ENCODE results near the gene TMEM151B. TPM values are rescaled to one million over a fixed set of nuclear protein-coding genes. Genes with fewer than 3 reads are reported as not detected.

TMEM151B gene
- total and polyA plus RNA-seq, 9 of the 15 experiments (the other 6 are each of a cell fraction or from before 2014, with no cell fraction given), result not detected

DNA sequence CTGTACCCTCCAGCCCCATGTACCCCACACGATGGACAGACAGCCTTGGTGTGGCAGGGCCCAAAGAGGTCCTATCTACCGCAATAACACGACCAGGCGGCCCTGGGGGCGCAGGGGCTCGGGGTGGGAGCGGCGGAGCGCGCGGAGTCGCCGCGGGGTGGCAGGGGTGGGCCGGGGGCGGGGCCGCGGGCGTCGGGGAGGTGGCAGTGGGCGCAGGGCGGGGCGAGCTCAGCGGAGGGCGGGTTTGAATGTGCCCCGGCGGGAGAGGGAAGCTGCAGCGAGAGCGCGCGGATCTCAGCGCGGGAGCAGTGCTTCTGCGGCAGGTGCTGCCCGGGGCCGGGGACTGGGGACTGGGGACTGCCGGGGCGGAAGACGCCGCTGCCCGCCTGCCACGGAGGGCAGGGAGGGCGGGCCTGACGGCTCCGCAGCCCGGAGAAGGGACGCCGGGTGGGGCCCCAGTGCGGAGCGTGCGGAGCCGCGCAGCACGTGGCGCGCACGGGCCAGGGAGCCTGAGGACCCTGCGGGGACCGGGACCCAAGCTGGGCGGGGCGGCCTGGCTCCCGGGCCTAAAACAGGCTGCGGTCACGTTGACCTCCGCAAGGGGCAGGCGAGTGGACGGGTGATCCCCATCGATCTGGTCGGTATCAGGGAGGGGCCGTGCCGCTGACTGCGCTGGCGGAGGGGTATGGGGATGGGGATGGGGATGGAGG lies 46.8 kb upstream of the TMEM151B start, which contains the start of gene SLC29A1 (continued):
- TF ChIP-seq, protein P1, sequence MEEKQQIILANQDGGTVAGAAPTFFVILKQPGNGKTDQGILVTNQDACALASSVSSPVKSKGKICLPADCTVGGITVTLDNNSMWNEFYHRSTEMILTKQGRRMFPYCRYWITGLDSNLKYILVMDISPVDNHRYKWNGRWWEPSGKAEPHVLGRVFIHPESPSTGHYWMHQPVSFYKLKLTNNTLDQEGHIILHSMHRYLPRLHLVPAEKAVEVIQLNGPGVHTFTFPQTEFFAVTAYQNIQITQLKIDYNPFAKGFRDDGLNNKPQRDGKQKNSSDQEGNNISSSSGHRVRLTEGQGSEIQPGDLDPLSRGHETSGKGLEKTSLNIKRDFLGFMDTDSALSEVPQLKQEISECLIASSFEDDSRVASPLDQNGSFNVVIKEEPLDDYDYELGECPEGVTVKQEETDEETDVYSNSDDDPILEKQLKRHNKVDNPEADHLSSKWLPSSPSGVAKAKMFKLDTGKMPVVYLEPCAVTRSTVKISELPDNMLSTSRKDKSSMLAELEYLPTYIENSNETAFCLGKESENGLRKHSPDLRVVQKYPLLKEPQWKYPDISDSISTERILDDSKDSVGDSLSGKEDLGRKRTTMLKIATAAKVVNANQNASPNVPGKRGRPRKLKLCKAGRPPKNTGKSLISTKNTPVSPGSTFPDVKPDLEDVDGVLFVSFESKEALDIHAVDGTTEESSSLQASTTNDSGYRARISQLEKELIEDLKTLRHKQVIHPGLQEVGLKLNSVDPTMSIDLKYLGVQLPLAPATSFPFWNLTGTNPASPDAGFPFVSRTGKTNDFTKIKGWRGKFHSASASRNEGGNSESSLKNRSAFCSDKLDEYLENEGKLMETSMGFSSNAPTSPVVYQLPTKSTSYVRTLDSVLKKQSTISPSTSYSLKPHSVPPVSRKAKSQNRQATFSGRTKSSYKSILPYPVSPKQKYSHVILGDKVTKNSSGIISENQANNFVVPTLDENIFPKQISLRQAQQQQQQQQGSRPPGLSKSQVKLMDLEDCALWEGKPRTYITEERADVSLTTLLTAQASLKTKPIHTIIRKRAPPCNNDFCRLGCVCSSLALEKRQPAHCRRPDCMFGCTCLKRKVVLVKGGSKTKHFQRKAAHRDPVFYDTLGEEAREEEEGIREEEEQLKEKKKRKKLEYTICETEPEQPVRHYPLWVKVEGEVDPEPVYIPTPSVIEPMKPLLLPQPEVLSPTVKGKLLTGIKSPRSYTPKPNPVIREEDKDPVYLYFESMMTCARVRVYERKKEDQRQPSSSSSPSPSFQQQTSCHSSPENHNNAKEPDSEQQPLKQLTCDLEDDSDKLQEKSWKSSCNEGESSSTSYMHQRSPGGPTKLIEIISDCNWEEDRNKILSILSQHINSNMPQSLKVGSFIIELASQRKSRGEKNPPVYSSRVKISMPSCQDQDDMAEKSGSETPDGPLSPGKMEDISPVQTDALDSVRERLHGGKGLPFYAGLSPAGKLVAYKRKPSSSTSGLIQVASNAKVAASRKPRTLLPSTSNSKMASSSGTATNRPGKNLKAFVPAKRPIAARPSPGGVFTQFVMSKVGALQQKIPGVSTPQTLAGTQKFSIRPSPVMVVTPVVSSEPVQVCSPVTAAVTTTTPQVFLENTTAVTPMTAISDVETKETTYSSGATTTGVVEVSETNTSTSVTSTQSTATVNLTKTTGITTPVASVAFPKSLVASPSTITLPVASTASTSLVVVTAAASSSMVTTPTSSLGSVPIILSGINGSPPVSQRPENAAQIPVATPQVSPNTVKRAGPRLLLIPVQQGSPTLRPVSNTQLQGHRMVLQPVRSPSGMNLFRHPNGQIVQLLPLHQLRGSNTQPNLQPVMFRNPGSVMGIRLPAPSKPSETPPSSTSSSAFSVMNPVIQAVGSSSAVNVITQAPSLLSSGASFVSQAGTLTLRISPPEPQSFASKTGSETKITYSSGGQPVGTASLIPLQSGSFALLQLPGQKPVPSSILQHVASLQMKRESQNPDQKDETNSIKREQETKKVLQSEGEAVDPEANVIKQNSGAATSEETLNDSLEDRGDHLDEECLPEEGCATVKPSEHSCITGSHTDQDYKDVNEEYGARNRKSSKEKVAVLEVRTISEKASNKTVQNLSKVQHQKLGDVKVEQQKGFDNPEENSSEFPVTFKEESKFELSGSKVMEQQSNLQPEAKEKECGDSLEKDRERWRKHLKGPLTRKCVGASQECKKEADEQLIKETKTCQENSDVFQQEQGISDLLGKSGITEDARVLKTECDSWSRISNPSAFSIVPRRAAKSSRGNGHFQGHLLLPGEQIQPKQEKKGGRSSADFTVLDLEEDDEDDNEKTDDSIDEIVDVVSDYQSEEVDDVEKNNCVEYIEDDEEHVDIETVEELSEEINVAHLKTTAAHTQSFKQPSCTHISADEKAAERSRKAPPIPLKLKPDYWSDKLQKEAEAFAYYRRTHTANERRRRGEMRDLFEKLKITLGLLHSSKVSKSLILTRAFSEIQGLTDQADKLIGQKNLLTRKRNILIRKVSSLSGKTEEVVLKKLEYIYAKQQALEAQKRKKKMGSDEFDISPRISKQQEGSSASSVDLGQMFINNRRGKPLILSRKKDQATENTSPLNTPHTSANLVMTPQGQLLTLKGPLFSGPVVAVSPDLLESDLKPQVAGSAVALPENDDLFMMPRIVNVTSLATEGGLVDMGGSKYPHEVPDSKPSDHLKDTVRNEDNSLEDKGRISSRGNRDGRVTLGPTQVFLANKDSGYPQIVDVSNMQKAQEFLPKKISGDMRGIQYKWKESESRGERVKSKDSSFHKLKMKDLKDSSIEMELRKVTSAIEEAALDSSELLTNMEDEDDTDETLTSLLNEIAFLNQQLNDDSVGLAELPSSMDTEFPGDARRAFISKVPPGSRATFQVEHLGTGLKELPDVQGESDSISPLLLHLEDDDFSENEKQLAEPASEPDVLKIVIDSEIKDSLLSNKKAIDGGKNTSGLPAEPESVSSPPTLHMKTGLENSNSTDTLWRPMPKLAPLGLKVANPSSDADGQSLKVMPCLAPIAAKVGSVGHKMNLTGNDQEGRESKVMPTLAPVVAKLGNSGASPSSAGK (IDR thresholded peaks at IDR 0.05), result peak; percentile 89
- TF ChIP-seq, protein P2, sequence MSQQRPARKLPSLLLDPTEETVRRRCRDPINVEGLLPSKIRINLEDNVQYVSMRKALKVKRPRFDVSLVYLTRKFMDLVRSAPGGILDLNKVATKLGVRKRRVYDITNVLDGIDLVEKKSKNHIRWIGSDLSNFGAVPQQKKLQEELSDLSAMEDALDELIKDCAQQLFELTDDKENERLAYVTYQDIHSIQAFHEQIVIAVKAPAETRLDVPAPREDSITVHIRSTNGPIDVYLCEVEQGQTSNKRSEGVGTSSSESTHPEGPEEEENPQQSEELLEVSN (IDR thresholded peaks at IDR 0.05; ENCODE audit: borderline replicate concordance in 1 of 2, extremely low read depth in 1 of 2, insufficient read depth in 1 of 2, insufficient read length in 1 of 2, low read depth in 1 of 2, low read length in 1 of 2, poor library complexity in 1 of 2, severe bottlenecking in 1 of 2), result peak; percentile 90 to 96
- TF ChIP-seq ZSCAN29 (IDR thresholded peaks at IDR 0.05), result no peak
- no peak for TF ChIP-seq ZNF699 (CRISPR knock-in tag; IDR thresholded peaks at IDR 0.05; ENCODE audit: insufficient replicate concordance)
- TF ChIP-seq ZNF3 (CRISPR knock-in tag; IDR thresholded peaks at IDR 0.05), result no peak
- TF ChIP-seq HDAC1 (IDR thresholded peaks at IDR 0.05), result peak in 1 of 2 experiments; percentile 73; a peak in 2 of 4 replicates
- no peak for TF ChIP-seq BMI1 (IDR thresholded peaks at IDR 0.05; ENCODE audit: low read length)
- no peak for TF ChIP-seq SPI1 (IDR thresholded peaks at IDR 0.05; ENCODE audit: borderline replicate concordance, low read depth, low read length)
- TF ChIP-seq HEY1 (CRISPR knock-in tag; IDR thresholded peaks at IDR 0.05; ENCODE audit: borderline replicate concordance), result no peak
- no peak for TF ChIP-seq GTF2A2 (tag; IDR thresholded peaks at IDR 0.05)
- no peak for TF ChIP-seq ZNF507 (tag; conservative IDR thresholded peaks at IDR 0.05)
- no peak for TF ChIP-seq TFAM (CRISPR knock-in tag; conservative IDR thresholded peaks at IDR 0.05)
- TF ChIP-seq, protein P3, sequence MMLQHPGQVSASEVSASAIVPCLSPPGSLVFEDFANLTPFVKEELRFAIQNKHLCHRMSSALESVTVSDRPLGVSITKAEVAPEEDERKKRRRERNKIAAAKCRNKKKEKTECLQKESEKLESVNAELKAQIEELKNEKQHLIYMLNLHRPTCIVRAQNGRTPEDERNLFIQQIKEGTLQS (IDR thresholded peaks at IDR 0.05), result no peak
- TF ChIP-seq, protein P3 (CRISPR knock-in tag; conservative IDR thresholded peaks at IDR 0.05), result no peak
- TF ChIP-seq CC2D1A (IDR thresholded peaks at IDR 0.05), result no peak

Data from K562 (cell line).